NCI-H2227 treated with DMSO at 0.1 percent for 48 hours (cell line): Measurements from ENCODE around the gene ZNF335.

ENCODE experiments used
- DNase-seq: peaks from one replicate; lab custom pipeline; 2025; lab: John Stamatoyannopoulos, UW

ZNF335 gene

GRCh38 chr20:45951925-45952834, 19.8 kb downstream of the ZNF335 start:
- DNase-seq = no peak

- DNase-seq = no peak
Measured at GRCh38 chr20:45950330-45950646, 21.7 kb downstream of the ZNF335 start.

GRCh38 chr20:45949542-45950329, 22.3 kb downstream of the ZNF335 start:
- DNase-seq = no peak

- no peak for DNase-seq
Measured at GRCh38 chr20:45948742-45949541, 23.1 kb downstream of the ZNF335 start.

- DNase-seq = no peak
Measured at GRCh38 chr20:45948261-45948733, 23.7 kb downstream of the ZNF335 start.

GRCh38 chr20:45947110-45947866, 24.7 kb downstream of the ZNF335 start:
- no peak for DNase-seq

- DNase-seq = no peak
Measured at GRCh38 chr20:45946149-45946970, 25.6 kb downstream of the ZNF335 start.

- DNase-seq = no peak
Measured at GRCh38 chr20:45945678-45946148, 26.3 kb downstream of the ZNF335 start.

GRCh38 chr20:45944965-45945677, 26.9 kb downstream of the ZNF335 start:
- DNase-seq = no peak

- no peak for DNase-seq
Measured at GRCh38 chr20:45944151-45944964, 27.6 kb downstream of the ZNF335 start.

GRCh38 chr20:45943613-45944012, 28.4 kb downstream of the ZNF335 start:
- no peak for DNase-seq

GRCh38 chr20:45940469-45940868, 31.5 kb downstream of the ZNF335 start:
- no peak for DNase-seq

GRCh38 chr20:45940053-45940452, 31.9 kb downstream of the ZNF335 start:
- no peak for DNase-seq

- no peak for DNase-seq
Measured at GRCh38 chr20:45938727-45939438, 33.1 kb downstream of the ZNF335 start.

GRCh38 chr20:45937765-45938164, 34.2 kb downstream of the ZNF335 start:
- no peak for DNase-seq

- DNase-seq = no peak
Measured at GRCh38 chr20:45935416-45936046, 36.5 kb downstream of the ZNF335 start.

GRCh38 chr20:45934586-45935415, 37.2 kb downstream of the ZNF335 start, which contains the start of gene PCIF1:
Gene PCIF1, plus strand, starts transcription at chr20:45934683. Its CDS starts 4,317 bp downstream, at chr20:45939000.
- peak; percentile 98 for DNase-seq
